GM18499 (cell line): Measurements from ENCODE around the gene MRPL45.

Experiments
- ATAC-seq: cut with Tn5 transposase; IDR thresholded peaks from one replicate; pipeline ENCODE4 v1.9.1; 2021; ENCODE audit warnings: moderate number of reproducible peaks; ENCODE audit not compliant: insufficient read depth, unreplicated experiment

The MRPL45 gene

GRCh38 chr17:38343608-38344419 lies 46.8 kb downstream of the MRPL45 start, which contains the start of gene GPR179:
Gene GPR179, minus strand, starts transcription at chr17:38343956. Its CDS starts 167 bp downstream, at chr17:38343789.
- ATAC-seq = no peak

DNA sequence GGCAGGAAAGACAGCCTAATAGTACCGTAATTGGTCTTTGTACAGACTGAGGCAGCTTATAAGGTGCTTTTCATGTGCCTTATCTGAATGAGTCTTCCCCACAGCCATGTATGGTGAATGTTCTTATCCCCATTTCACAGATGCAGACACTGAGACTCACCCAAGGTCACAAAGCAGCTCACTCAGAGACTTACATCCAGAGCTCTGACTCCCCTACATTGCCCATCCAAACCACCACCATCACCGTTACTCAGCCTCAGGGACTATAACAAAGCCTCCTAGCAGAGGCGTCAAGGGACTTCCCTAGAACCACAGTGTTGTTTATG lies 47.4 kb downstream of the MRPL45 start:
- ATAC-seq = no peak

DNA sequence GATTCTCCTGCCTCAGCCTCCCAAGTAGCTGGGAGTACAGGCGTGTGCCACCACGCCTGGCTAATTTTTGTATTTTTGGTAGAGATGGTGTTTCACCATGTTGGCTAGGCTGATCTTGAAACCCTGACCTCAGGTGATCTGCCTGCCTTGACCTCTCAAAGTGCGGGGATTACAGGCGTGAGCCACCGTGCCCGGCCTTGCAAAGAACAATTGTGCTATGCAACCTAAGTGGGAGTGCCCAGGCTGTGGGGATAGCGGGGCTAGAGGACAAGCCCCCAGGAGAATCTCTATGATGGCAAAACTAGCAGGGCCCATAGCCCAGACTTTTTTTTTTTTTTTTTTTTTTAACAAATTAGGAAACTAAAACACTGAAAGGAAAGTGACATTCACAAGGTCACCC lies 48.8 kb downstream of the MRPL45 start:
- ATAC-seq = no peak

DNA sequence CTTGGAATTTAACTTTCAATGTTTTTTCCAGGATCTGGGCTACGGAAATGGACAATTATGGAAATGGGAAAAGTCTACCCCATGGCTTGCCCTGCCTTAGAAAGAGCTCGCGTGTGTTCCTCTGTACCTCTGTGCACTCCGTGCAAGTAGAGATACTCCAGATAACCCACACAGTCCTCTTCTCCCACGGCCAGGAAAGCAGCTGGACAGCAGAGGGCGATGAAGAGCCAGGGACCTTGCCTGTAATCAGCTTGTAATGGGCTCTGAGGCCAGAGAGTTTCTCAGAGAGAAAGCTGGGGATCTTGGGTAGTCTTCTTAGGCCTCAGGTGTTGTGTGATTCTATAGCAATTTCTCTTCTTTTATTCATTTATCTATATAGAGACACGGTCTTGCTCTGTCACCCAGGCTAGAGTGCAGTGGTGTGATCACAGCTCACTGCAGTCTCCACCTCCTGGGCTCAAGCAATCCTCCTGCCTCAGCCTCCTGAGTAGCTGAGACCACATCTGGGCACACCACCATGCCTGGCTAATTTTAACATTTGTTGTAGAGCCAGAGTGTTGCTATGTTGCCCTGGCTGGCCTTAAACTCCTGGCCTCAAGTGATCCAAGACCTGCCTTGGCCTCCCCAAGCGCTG lies 52.2 kb downstream of the MRPL45 start:
- no peak for ATAC-seq

DNA sequence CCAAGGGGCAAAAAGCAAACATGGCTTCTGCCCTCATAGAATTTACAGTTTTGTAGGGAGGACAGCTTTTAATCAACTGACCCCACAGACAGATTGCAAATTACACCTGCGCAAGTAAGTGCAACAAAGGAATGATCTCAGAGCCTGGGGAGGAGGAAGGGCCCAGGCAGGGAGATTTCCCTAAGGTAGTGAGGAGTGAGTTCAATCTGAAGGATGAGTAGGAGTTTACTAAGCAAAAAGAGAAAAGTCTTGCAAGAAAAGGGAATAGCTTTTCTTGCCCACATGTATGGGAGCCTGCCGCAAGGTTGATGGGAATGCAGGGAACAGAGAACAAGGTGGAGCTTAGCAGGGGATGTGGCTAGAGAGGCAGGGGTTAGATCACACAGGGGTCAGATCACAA lies 53.1 kb downstream of the MRPL45 start:
- no peak for ATAC-seq

DNA sequence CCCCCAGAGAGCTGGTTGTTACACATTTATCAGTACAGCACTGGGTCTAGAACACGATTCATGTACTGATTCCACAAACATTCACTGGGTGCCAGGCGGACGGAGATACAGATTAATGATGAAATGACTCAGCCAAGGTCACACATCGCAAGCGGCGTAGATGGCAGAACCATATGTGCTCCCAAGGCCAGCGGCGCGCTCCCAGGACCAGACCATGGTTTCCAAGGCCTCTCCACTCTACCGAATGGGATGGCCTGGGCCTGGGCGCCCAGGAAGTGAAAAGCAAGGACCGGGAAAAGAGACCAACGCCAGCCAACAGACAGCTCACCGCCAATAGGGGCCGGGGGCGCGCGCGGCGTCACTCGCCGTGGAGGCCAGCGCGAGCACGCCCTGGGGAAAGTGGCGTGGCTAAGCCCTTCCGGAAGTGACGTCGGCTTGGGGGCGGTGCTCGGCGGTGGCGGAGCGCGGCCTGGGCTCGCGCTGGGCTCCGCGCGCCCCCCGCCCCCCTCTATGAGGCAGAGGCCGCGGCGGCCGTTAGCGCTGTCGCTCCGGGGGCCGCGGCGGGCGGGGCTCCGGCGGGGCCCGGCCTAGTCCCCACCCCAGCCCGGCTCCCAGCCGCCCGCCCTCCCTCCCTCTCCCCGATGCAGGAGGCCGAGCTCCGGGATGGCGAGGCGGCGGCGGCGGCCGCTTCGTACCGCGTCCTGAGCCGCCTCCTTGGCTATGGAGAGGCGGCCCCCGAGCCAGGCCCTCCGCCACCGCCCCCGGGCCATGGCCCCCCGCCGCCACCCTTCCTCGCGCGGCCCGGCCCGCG lies 54.6 kb downstream of the MRPL45 start, which contains the start of gene SOCS7:
SOCS7 (plus strand) TSS at position 433 of the 811 bp plus-strand sequence; CDS start at position 642, 209 bp downstream.
- ATAC-seq = peak; percentile 42

DNA sequence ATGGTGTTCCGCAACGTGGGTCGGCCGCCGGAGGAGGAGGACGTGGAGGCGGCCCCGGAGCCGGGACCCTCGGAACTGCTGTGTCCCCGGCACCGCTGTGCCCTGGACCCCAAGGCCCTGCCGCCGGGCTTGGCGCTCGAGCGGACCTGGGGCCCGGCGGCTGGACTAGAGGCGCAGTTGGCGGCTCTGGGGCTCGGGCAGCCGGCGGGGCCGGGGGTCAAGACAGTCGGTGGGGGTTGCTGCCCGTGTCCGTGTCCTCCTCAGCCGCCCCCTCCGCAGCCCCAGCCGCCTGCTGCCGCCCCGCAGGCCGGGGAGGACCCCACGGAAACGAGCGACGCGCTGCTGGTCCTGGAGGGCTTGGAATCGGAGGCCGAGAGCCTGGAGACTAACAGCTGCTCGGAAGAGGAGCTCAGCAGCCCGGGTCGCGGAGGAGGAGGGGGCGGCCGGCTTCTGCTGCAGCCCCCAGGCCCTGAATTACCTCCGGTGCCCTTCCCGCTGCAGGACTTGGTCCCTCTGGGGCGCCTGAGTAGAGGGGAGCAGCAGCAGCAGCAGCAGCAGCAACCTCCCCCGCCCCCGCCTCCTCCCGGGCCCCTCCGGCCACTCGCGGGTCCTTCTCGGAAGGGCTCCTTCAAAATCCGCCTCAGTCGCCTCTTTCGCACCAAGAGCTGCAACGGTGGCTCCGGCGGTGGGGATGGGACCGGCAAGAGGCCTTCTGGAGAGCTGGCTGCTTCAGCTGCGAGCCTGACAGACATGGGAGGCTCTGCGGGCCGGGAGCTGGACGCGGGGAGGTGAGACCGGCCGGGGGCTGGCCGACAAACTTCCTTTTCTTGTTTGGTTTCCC lies 55.5 kb downstream of the MRPL45 start:
- ATAC-seq = no peak

- no peak for ATAC-seq
These were observed 56.2 kb downstream of the MRPL45 start for GRCh38 chr17:38353086-38353604.

DNA sequence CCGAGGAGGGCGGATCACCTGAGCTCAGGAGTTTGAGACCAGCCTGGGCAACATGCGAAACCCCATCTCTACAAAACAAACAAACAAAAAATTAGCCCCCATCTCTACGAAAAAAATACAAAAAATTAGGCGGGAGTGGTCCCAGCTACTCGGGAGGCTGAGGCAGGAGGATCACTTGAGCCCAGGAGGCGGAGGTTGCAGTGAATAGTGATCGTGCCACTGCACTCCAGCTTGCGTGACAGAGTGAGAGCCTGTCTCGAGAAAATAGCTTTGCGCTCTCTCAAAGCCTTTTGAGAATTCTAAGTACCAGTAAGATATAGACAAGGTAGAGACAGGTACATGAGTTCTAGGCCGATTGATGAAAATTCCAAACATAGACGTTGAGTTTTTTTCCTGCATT lies 56.7 kb downstream of the MRPL45 start:
- no peak for ATAC-seq

DNA sequence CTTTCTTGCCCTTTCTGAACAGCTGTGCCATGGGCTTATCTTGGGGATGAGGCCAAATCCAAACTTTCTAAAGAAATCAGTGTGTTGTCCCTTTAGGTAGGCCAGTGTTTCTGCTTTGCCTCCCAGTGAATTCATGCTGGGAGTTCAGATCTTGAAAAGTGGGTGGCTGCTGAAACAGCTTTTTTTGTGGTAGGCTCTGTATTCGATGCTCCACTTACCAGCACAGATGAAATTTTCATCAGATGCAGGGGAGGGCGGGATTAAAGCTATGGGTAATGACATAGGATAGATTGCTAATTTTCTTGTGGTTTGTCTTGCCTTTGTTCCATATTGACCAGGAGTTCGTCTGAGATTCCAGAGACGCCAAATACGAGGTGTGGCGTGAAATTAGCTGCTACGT lies 57.5 kb downstream of the MRPL45 start:
- ATAC-seq = no peak

GRCh38 chr17:38355251-38355650 lies 58.3 kb downstream of the MRPL45 start:
- ATAC-seq = no peak

DNA sequence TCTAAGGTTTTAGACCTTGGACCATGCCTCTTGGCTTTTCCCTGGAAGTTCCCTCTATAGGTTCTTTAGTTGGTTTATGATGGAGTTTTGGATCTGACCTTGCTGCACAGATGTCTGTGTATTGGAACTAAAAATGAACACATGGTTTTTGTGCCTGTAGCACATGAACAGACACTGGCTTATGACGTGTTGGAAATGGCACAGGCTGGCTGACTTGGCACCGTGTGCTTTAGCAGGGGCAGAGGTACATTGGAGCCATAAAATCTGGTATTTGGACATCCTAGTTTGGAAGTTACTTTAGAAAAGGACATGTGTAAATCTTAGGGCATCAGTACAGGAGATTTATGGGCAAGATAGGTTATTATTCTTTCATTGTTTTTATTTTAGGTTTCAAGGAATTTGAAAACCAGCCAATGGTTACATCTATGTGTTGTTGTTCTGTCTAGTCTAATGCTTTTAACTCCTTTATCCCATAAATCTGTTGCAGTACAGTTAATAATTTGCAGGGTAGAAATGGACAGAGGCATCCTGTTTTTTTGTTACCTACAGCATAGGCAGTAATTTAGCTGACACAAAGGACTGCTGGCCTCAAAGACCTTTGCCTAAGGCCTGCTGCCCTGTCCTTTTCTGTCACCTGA lies 60.6 kb downstream of the MRPL45 start:
- no peak for ATAC-seq

- no peak for ATAC-seq
These were observed 61.9 kb downstream of the MRPL45 start for GRCh38 chr17:38358586-38359513.

DNA sequence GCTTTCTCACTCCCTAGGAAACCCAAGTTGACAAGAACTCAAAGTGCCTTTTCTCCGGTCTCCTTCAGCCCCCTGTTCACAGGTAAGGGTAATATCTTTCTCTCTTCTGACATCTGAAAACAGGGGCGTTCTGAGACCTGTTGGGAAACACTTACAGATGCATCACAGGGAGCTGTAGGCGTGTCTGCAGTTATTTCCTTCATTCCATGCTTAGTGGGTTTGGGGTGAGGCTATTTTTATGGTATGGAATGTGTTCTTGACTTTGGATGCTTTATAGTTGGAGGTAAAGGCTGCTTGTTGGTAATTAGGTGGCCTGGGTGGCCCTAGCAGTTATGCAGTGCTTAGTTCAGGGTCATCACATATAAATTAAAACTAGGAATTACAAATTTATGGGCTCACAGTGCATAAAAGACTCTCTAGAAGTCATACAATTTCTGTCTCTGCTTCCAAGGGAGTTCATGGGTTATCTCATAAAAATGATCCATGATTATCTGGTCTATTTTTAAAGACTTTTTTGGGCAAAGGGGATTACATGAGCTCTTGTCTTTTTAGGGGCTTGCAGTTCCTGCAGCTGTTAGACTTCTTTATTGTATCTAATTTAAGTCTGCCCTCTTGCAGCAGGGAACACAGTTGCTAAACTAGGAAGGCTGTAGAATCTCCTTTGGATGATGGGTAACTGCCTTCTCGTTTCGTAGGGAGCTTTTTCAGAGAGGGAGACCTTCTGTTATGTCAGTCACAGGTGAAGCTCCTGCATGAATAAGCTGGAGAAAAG lies 64.9 kb downstream of the MRPL45 start:
- no peak for ATAC-seq

GRCh38 chr17:38363016-38363415 lies 66.0 kb downstream of the MRPL45 start:
- ATAC-seq = no peak

DNA sequence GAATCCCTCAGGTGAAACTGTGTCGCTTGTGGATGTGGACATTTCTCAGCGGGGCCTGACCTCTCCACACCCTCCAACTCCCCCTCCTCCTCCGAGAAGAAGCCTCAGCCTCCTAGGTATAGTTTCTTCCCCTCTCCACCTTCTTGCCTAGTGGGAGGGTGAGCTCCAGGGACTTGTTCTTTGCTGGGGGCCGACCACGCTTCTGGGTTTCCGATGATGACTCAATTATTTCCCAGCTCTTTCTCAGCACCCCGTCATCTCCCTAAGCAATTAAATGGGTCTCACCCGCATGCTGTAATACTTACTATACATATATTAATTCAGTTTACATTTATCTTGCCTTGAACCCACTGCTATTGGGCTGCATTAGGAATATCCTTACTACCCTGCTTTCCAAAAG lies 67.8 kb downstream of the MRPL45 start:
- ATAC-seq = no peak

GRCh38 chr17:38369124-38369886 lies 72.3 kb downstream of the MRPL45 start:
- ATAC-seq = no peak
